Parathyroid adenoma (tissue), 2 donors: Measurements from ENCODE around the gene NYAP2.

Source experiments
- H2AFZ ChIP-seq: fragments of 300-600 bp; sonication (generic); one replicate; pipeline ENCODE4 v1.7.0; 2017; ENCODE audit warnings: antibody characterized with exemption, mild to moderate bottlenecking
- H3K27ac ChIP-seq: fragments of 300-600 bp; sonication (generic); one replicate; pipeline ENCODE4 v1.7.0; 2017
- H3K27me3 ChIP-seq: fragments of 300-600 bp; sonication (generic); one replicate; pipeline ENCODE4 v1.7.0; 2017; ENCODE audit warnings: low read length; ENCODE audit not compliant: control insufficient read depth, insufficient read depth
- H3K36me3 ChIP-seq: fragments of 300-600 bp; sonication (generic); one replicate; pipeline ENCODE4 v1.7.0; 2017; ENCODE audit warnings: low read length; ENCODE audit not compliant: control insufficient read depth, insufficient read depth
- H3K4me1 ChIP-seq: fragments of 300-600 bp; sonication (generic); one replicate; pipeline ENCODE4 v1.7.0; 2017; ENCODE audit warnings: control low read depth
- H3K4me2 ChIP-seq: fragments of 300-600 bp; sonication (generic); one replicate; pipeline ENCODE4 v1.7.0; 2017; ENCODE audit warnings: low read length
- H3K4me3 ChIP-seq: fragments of 300-600 bp; sonication (generic); one replicate; pipeline ENCODE4 v1.7.0; 2017; ENCODE audit warnings: low read depth, low read length
- H3K79me2 ChIP-seq: fragments of 300-600 bp; sonication (generic); one replicate; pipeline ENCODE4 v1.7.0; 2017; ENCODE audit warnings: control low read depth
- H3K9ac ChIP-seq: fragments of 300-600 bp; sonication (generic); one replicate; pipeline ENCODE4 v1.7.0; 2017; ENCODE audit warnings: mild to moderate bottlenecking
- H3K9me3 ChIP-seq: fragments of 300-600 bp; sonication (generic); one replicate; pipeline ENCODE4 v1.7.0; 2017; ENCODE audit warnings: low read length; ENCODE audit not compliant: control insufficient read depth
- CTCF ChIP-seq: fragments of 300-600 bp; sonication (generic); IDR thresholded peaks from one replicate; pipeline ENCODE4 v1.7.0; 2017; ENCODE audit warnings: antibody characterized with exemption, mild to moderate bottlenecking
- donor health status: primary hyperparathyroidism.

NYAP2 gene

GRCh38 chr2:225574582-225575138 lies 175.2 kb downstream of the NYAP2 start:
- Histone ChIP-seq H3K36me3 (no peaks in the 10 kb centered on the region), H3K4me2 (no peak overlapping the region), H3K4me3 (no peak overlapping the region), H3K9ac (no peak overlapping the region), H3K4me1 (no peaks in the 10 kb centered on the region), H3K9me3 (no peaks in the 10 kb centered on the region), H3K79me2 (no peaks in the 10 kb centered on the region), H3K27ac (no peak overlapping the region), H3K27me3 (no peaks in the 10 kb centered on the region), H2AFZ (no peak overlapping the region)
- TF ChIP-seq CTCF = no peak

GRCh38 chr2:225581135-225581534 lies 181.6 kb downstream of the NYAP2 start:
- H3K9ac ChIP-seq = no peak overlapping the region
- H3K4me1 ChIP-seq = no peaks in the 10 kb centered on the region
- H3K27me3 ChIP-seq = no peaks in the 10 kb centered on the region
- no peaks in the 10 kb centered on the region for H3K36me3 ChIP-seq
- H3K27ac ChIP-seq = no peak overlapping the region
- H2AFZ ChIP-seq = no peak overlapping the region
- no peaks in the 10 kb centered on the region for H3K9me3 ChIP-seq
- no peak overlapping the region for H3K4me3 ChIP-seq
- no peak for TF ChIP-seq CTCF
- no peaks in the 10 kb centered on the region for H3K79me2 ChIP-seq
- no peak overlapping the region for H3K4me2 ChIP-seq

GRCh38 chr2:225581906-225582305 lies 182.4 kb downstream of the NYAP2 start:
- no peak for TF ChIP-seq CTCF
- Histone ChIP-seq H3K4me2 (no peak overlapping the region), H3K4me1 (no peaks in the 10 kb centered on the region), H3K79me2 (no peaks in the 10 kb centered on the region), H3K27ac (no peak overlapping the region), H3K9me3 (no peaks in the 10 kb centered on the region), H3K36me3 (no peaks in the 10 kb centered on the region), H2AFZ (no peak overlapping the region), H3K27me3 (no peaks in the 10 kb centered on the region), H3K4me3 (no peak overlapping the region), H3K9ac (no peak overlapping the region)

- H3K79me2 ChIP-seq = no peaks in the 10 kb centered on the region
- no peaks in the 10 kb centered on the region for H3K27me3 ChIP-seq
- H2AFZ ChIP-seq = no peak overlapping the region
- H3K9me3 ChIP-seq = no peaks in the 10 kb centered on the region
- H3K4me2 ChIP-seq = no peak overlapping the region
- no peak overlapping the region for H3K9ac ChIP-seq
- no peak overlapping the region for H3K27ac ChIP-seq
- no peak for TF ChIP-seq CTCF
- no peak overlapping the region for H3K4me3 ChIP-seq
- no peaks in the 10 kb centered on the region for H3K4me1 ChIP-seq
- no peaks in the 10 kb centered on the region for H3K36me3 ChIP-seq
Observed at GRCh38 chr2:225582355-225583116, 183.0 kb downstream of the NYAP2 start.

- no peaks in the 10 kb centered on the region for H3K27me3 ChIP-seq
- no peak overlapping the region for H3K9ac ChIP-seq
- no peak for TF ChIP-seq CTCF
- no peaks in the 10 kb centered on the region for H3K9me3 ChIP-seq
- no peak overlapping the region for H3K4me2 ChIP-seq
- no peak overlapping the region for H2AFZ ChIP-seq
- no peak overlapping the region for H3K4me3 ChIP-seq
- no peak overlapping the region for H3K27ac ChIP-seq
- H3K4me1 ChIP-seq = no peaks in the 10 kb centered on the region
- no peaks in the 10 kb centered on the region for H3K79me2 ChIP-seq
- H3K36me3 ChIP-seq = no peaks in the 10 kb centered on the region
Observed at GRCh38 chr2:225584796-225585195, 185.3 kb downstream of the NYAP2 start.
